ENCODE results near the gene LPCAT3.

- TF ChIP-seq CTCF (IDR thresholded peaks at IDR 0.05), result no peak
- no peak for TF ChIP-seq POLR2A (IDR thresholded peaks at IDR 0.05)
- no peak for TF ChIP-seq POLR2AphosphoS5 (IDR thresholded peaks at IDR 0.05)
Observed at GRCh38 chr12:6941782-6942181, 76.5 kb downstream of the LPCAT3 start.

Measured in stomach (tissue), 4 donors.